ENCODE measurements around the gene GDPD5. TPM values are rescaled to one million over a fixed set of nuclear protein-coding genes. Genes with fewer than 3 reads are reported as not detected.
A peak's percentile ranks its signal among the peaks of the same experiment; 100 is the strongest.

Gene GDPD5
- total and polyA plus RNA-seq, 9 of the 15 experiments (the other 6 are each of a cell fraction or from before 2014, with no cell fraction given), result 0.32 to 27.3 (median 8.0) TPM

- no peak for TF ChIP-seq HOMEZ (CRISPR knock-in tag; IDR thresholded peaks at IDR 0.05)
- no peak for TF ChIP-seq ZNF23 (CRISPR knock-in tag; IDR thresholded peaks at IDR 0.05)
- TF ChIP-seq TFAP4 (CRISPR knock-in tag; IDR thresholded peaks at IDR 0.05; ENCODE audit: borderline replicate concordance), result no peak
- TF ChIP-seq LCOR (CRISPR knock-in tag; IDR thresholded peaks at IDR 0.05), result no peak
- TF ChIP-seq MEF2D (tag; conservative IDR thresholded peaks at IDR 0.05; ENCODE audit: low read depth), result no peak
- no peak for TF ChIP-seq POU5F1 (IDR thresholded peaks at IDR 0.05; ENCODE audit: borderline replicate concordance, low read depth, low read length, partially characterized antibody)
- no peak for TF ChIP-seq CUX1 (CRISPR knock-in tag; IDR thresholded peaks at IDR 0.05)
- TF ChIP-seq BRD9 (IDR thresholded peaks at IDR 0.05; ENCODE audit: low read depth, partially characterized antibody), result peak; percentile 99
- 0 out of 2 replicates have a peak, but pooled peaks have one; percentile 19 for TF ChIP-seq GATA2 (CRISPR knock-in tag; IDR thresholded peaks at IDR 0.05)
- no peak for TF ChIP-seq CEBPB (tag; IDR thresholded peaks at IDR 0.05)
- no peak for TF ChIP-seq ZNF398 (CRISPR knock-in tag; IDR thresholded peaks at IDR 0.05)
- TF ChIP-seq BACH1 (tag; IDR thresholded peaks at IDR 0.05), result no peak
- peak; percentile 87 for TF ChIP-seq MAFF (IDR thresholded peaks at IDR 0.05; ENCODE audit: low read length)
Measured at GRCh38 chr11:75558939-75559843, 33.5 kb upstream of the GDPD5 start (continued).
